Measurements from ENCODE around the gene ZNF282.
A peak's percentile ranks its signal among the peaks of the same experiment; 100 is the strongest.

The ZNF282 gene

DNA sequence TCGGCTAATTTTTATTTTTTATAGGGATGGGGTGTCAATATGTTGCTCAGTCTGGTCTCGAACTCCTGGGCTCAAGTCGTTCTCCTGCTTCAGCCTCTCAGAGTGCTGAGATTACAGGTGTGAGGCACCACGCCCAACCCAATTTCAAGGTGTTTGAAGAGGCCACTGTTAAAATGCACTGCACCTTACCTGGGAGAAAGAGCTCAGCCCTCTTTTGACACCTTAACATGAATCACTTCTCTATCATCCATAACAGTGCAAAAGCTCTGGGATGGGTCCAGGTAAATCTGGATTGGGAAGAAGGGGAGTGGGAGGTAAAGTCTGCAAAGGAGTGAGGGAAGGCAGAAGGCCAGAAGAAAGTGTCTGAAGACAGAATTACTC lies 557 bp upstream of the ZNF282 start:
- no peak for DNase-seq

DNA sequence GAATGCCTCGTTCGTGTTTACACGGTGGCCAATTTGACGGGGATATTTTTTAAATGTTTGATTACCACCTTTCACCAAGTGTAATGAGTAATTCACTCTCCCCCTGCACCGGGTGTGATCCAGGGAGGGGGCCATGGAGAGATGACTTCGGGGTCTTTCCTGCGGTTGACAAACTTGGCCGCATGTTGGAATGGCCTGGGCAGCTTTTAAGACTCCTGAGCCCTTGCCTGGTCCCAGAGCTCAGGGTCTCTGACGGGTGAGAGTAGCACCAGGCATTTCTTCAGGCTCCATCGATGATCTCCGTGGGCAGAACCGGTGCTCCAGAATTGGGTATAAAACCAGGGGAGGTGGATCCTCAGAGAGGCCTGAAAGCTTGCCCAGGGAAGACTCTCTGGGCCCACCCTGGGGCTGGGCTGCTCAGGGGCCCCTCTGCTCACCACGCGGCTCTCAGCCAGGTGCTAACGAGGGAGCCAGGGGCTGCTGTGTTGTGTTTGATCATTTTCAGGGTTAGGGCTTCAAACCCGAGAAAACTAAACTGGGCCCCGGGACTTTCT lies 882 bp downstream of the ZNF282 start:
- no peak for DNase-seq

DNA sequence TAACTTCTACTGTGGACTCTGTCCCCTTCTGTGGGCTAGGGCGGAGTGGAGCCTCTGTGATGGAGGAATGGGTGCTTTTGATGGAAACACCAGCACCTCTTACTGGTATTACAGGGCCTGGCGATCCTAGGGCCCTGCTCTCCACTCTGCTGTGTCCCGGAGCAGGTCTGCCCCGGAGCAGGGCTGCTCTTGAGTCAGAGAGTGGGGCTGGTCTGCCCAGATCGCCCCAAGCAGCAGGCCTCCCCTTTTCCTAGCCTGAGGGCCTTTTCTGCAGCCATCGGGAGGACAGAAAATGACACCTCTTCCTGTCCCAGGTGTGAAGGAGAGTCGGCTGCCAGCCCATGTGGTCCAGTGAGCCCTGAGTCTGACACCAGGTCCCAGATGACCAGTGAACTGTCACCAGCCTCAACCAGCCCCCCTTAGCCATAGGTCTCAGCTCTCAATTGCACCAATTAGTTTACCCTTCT lies 1.4 kb downstream of the ZNF282 start:
- DNase-seq, result peak in 1 of 2 experiments; percentile 19

DNA sequence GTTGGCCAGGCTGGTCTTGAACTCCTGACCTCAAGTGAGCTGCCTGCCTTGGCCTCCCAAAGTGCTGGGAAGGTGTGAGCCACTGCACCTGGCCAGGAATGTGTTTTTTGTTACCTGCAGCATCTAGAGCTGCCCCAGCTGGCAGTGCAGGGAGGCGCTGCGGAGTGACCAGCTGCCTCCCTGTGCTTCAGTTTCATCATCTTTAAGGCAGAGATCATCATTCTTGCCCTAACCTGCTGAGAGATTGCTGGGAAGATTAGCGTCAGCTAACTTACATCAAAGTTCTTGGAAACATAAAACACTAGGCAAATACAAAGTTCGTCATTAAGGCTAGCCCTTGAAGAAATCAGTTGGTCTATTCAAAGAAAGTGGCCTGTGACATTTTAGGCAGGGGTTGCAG lies 2.3 kb downstream of the ZNF282 start:
- no peak for DNase-seq

DNA sequence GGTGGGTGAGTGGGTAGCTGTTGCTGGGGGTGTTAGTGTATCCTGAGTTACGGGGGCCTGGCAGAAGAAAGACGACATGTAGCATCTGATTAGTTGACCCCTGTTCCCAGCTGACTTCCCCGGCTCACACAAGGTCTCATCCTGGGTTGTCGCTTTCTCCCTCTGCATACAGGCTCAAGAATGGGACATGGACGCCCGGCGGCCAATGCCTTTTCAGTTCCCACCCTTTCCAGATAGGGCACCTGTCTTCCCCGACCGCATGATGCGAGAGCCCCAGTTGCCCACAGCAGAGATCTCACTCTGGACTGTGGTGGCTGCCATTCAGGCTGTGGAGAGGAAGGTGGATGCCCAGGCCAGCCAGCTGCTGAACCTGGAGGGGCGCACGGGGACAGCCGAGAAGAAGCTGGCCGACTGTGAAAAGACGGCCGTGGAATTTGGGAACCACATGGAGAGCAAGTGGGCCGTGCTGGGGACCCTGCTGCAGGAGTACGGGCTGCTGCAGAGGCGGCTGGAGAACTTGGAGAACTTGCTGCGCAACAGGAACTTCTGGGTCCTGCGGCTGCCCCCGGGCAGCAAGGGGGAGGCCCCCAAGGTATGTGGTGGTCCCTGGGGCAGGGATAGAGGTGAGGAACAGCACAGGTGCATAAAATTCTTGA lies 2.9 kb downstream of the ZNF282 start:
- DNase-seq, result no peak

DNA sequence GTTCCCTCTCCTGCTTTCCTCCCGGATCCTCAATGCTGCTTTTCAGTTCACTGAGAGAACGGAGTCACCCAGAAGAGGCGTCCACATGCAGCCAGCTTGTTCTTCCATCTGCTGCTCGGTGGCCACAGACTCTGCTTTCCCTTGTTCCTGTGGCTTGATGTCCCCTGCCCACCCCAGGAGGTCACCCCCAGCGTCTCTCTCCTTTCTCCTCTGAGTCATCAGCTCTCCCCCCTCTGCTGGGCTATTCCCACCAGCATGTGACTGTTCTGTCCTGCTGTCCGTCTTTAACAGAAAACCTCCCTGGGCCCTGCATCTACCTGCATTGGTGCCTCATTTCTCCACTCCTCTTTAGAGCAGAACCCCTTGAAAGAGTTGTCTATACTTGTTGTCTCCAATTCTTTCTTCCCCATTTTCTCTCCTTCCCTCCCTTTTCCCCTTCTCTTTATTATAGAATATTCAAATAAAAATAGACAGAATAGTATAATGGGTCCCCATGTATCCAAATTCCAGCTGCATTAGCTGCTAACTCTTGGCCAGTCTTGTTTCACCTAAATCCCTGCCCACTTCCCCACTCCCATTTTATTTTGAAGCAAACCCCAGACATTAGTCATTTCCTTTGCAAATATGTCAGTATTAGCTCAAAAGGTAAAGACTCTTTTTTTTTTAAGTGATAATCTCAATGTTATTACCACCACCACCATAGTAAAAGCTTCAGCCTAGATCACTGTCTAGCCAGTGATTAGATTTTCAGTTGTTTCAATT lies 4.1 kb downstream of the ZNF282 start:
- DNase-seq, result no peak

DNA sequence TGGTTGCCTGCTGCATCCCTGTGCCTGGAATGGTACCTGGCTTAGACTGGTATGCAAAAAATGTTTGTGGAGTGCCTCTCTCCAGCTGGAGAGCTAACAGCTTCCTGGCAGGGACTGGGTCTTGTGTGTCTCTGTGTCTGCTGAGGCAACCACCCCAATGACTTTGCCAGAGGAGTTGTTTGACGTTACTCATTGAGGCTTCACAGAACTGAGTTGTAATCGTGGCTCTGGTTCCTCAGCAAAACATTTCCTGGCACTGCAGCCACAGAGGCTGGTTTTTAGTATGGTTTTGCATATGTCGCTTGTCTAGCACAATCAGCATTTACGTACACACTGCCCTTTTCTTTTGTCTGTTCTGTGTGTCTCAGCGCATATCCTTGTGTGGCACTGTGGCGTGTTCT lies 7.5 kb downstream of the ZNF282 start:
- DNase-seq, result no peak

DNA sequence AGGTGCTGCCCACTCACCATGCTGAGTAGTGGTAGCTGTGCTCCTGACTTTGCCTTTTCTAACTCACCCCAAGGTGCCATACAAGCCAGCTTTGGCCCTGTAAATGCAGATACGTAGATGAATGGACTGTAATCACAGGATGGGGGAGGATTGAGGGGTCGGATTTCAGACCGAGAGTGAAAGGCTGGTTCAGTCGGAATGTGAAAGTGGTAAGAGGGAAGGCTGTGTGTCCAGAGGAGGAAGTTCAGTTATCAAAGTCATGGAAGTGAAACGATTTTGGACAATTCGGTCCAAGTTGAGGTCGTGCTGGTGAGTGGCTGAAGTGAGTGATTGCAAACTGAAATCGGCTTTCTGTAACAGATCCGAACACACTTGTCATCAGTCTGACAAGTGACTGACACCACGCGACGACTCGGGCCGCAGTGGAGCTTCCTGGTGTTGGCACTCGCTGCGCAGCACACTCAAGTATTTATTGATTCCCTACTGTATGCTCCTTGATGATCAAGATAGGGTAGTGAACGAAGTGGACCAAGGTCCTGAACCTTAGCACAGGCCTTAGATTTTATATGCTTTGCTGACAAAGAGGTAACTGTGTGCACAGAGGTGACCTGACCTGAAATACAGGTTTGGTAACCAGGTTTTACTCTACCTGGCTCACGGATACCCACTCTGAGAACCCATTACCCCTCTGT lies 10.5 kb downstream of the ZNF282 start:
- no peak for DNase-seq

DNA sequence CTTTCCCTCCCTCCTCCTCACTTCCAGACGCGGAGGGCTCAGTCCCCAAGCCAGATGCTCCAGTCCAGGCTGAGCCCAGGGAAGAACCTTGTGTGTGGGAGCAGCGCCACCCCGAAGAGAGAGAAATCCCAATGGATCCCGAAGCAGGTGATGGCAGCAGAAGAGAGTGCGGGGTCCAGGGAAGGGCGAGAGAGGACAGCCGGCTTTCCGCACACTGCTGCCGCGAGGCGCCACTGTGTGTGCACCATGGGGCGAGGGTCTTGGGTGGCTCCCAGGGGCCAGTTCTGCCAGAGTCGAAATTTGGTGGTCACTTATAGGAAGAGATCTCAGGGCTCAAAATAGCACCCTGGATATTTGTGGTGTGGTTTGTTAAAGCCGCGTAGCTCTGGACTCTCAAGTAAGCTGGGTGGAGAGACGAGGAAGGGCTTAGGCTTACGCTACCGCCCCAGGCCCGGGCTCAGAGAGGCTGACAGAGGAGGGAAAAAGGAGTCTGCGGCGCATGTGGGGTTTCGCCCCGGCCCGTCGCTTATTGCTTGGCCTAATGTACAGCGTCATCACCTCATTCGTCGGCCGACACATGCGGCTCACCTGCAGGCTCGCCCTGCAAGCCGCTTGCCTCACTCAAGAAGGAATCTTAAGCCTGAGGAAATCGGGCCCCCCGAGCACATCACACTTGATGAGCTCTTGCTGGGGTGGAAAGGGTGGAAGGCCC lies 12.1 kb downstream of the ZNF282 start:
- DNase-seq, result no peak

DNA sequence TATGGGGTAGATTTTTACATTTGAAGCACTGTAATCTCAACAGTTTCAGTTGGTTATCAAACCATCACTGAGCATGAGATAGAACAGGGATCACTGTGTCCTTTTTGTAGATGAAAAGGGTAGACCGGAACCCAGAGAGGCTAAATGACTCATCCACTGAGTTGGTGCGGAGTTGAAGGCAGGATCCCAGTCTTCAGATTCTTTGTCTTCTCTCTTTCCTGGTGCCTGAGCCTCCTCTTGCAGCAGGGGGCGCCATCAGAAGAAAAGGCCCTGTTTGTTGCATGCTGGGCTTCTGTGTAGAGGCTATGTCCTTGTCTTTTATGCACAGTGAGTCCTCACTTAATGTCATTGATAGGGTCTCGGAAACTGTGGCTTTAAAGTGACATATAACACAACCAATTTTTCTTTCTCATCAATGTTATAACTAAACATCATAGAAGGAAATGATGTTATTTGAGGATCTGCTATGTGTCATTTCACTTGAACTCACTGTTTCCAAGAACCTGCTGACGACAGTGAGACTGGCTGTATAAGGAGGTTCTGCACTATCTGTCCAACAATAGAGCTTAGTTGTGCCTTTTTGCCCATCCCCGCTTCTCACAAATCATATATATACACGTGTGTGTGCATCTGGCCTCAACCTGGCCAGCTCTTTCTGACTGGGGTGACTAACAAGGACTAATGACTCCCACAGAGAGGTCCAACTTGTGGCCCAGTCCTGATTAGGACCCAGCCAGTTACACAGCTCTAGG lies 14.3 kb downstream of the ZNF282 start:
- peak; percentile 91 to 94 for DNase-seq

DNA sequence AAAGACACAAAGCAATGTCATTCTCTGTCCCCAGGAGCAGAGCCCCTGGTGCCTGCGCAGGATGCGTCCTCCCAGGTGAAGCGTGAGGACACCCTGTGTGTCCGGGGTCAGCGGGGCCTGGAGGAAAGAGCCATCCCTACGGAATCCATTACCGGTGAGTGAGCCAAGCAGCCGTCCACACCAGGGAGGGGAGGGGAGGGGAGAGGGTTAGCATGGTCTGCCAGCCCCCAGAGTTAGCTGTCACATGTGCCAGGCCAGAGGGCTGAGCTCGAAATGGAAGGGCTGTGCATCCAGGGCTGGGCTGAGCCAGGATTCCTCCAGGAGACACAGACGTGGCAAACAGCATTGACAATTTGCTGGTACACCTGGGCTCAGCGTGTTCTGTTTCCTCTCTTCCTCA lies 15.2 kb downstream of the ZNF282 start:
- DNase-seq, result no peak

DNA sequence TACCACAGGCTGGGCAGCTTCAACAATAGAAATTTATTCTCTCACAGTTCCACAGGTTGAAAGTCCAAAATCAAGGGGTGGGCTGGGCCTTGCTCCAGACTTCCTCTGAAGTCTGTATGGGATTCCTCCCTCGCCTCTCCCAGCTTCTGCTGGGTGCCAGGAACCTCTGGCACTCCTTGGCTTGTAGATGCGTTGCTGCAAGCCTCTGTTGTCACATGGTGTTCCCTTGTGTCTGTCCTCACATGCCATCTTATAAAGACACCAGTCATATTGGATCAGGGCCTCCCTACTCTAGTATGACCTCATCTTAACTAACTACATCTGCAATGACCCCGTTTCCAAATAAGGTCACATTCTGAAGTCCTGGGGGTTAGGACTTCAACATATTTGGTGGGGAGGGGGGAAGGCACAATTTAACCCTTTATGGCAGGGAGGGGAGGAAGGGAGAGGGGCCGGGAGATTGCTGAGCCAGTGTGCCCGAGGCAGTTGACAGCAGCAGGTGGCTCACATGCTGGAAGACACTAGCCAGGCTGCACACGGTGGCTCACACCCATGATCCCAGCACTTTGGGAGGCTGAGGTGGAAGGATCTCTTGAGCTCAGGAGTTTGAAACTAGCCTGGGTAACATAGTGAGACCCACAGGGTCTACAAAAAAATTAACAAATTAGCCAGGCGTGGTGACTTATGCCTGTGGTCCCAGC lies 18.8 kb downstream of the ZNF282 start:
- DNase-seq, result no peak

DNA sequence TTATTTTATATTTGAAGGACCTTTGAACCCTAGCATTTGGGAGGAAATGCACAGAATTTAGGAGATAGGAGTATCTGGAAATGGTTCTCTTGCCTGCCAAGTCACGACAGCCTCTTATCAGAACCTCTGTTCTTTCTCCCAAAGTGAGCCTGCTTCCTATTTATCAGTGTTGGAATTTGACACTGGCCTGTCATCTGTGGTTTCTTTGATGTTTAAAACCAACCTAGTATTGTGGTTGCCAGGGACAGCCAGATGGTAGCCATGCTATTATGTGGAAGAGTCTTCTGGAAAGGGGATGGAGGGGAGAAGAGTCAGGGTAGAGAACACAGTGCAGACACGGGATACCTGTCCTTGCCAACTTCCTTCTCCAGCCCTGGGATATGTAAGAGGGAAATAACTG lies 21.1 kb downstream of the ZNF282 start:
- no peak for DNase-seq

DNA sequence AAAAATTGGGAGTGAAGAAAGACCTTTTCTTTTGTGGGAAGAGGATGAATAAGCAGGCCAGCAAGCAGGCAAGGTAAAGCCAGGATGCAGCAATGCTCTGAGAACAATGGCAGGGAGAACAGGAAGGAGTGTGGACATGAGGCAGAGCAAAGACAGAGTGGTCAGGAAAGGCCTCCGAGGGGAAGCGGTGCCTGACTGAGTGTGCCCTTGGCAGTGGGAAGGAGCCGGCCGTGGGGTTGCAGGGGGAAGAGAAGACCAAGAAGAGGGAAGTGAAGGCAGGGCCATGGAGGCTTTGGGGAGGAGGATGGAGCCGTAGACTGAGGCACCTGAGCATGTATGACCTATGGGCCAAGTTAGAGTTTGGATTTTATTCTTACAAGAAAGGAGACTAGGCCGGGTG lies 22.2 kb downstream of the ZNF282 start:
- no peak for DNase-seq

DNA sequence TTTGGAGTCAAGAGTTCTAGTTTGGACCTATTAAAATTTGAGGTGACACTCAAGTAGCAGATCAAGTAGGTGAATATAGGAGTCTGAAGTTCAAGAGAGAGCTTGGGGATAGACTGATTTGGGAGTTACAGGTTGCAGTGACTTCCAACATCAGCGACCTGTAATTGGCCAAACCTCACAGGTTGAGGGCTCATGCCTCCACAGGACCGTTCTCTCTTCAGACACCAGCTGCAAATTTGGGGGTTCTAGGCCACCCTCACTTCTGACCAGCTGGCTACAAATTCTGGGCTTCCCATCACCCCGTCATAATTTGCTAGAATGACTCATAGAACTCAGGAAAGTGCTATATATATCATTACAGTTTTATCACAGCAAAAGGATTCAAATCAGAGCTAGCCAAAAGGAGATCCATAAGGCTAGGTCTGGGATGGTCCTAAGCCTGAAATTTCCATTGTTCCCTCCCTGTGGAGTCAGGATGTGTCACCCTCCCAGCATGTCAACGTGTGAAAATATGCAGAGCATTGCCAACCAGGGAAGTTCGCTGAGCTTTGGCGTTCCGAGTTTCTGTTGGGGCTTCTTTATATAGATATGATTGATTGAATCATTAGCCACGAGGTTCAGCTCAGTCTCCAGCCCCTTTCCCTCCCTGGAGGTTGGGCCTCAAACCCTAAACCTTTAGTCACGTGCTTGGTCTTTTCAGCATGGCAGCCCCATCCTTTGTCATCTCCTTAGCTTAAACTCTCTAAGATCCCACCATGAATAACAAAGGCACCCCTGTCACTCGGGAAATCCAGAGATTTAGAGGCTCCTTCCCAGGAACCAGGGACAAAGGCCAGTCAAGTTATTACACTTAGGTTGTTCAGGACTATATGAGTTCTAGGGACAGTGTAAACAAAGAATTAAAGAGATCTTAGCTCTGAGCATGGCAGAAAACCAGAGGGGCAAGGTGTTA lies 23.4 kb downstream of the ZNF282 start:
- no peak for DNase-seq

DNA sequence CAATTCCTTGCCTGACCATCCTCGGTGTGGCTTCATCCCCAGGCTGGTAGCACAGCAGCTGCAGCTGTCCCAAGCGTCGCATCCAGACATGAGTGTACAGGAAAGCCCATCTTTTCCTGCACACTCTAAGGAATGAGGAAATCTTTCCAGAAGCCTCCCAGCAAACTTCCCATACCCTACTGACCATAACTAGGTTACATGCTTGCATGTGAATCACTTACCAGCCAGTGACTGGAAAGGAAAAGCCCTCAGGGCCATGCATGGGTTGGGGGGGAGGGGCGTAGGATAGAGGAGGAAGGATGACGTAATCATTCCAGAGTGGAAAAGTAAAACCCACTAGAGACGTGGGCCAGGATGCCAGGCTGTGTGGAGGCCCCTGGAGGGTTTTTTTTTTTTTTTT lies 25.2 kb downstream of the ZNF282 start:
- DNase-seq, result no peak

DNA sequence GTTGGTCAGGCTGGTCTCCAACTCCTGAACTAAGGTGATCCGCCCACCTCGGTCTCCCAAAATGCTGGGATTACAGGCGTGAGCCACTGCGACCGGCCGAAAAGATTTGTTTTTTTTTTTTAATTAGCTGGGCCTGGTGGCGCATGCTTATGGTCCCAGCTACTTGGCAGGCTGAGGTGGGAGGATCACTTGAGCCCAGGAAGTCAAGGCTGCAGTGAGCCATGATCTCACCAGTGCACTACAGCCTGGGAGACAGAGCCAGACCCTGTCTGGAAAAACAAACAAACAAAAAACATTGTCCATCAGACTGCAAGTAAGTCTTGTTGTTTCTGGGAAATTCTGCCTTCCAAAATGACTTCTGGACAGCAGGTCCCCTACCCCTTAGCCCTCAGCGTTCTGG lies 27.8 kb downstream of the ZNF282 start:
- DNase-seq, result no peak

DNA sequence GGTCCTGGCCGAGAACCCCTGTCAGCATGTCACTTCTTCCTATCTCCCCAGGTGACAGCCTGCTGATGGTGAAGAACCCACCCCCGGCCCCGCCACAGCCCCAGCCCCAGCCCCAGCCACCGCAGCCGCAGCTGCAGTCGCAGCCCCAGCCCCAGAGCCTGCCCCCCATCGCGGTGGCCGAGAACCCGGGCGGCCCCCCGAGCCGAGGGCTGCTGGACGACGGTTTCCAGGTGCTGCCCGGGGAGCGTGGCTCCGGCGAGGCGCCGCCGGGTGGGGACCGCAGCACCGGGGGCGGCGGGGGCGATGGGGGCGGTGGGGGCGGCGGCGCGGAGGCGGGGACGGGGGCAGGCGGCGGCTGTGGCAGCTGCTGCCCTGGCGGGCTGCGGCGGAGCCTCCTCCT lies 28.4 kb downstream of the ZNF282 start:
- no peak for DNase-seq

DNA sequence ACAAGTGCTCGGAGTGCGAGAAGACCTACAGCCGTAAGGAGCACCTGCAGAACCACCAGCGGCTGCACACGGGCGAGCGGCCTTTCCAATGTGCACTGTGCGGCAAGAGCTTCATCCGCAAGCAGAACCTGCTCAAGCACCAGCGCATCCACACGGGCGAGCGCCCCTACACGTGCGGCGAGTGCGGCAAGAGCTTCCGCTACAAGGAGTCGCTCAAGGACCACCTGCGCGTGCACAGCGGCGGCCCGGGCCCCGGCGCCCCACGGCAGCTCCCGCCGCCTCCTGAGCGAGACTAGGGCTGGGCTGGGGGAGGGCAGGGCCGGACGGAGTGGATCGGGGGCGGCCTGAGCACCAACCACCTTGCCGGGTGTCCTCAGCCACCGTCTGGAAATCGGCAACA lies 29.0 kb downstream of the ZNF282 start:
- DNase-seq, result no peak

DNA sequence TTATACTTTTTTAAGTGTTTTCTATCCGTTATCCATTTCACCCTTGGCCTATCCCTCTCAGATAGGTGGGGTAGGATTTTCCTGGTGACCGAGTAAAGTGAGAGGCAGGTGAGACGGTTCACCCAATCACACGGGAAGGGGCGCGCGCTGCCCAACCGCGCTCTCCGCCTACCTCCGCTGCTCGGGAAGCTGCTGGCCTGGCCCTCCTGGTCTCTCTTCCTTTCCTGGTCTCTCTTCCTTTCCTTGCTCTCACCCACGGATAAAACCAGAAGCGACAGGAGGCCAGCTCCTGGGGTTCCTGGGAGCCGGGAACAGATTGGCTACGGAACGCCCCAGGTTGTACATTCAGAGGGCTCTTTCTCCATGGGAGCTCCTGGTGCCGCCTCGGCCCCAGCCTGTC lies 29.8 kb downstream of the ZNF282 start:
- DNase-seq, result no peak

DNA sequence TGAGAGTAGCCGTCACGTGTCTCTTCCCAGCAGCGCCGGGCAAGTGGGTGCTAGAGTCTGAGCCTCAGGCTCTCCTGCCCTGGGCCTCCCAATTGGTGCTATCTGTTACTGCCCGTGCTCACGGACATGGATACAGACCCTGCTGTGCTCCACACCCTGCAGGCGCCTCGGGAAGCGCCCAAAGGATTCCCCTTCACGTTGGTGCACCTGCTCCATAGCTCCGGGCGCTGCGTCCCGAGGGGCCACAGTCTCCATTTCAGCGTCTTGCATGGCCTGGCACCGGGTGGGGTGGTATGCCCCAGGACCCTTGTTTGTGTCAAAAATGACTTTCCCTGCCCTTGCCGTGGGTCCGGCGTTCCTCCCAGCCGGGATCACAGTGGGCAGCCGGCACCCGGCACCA lies 30.3 kb downstream of the ZNF282 start:
- no peak for DNase-seq
